CD4-positive, alpha-beta T cell treated with Interleukin-21 for 1 hour (primary cell): ENCODE results near the gene MLPH.

Experiments
- DNase-seq: peaks from one replicate; pipeline ENCODE4 v3.0.0-alpha.2; 2020

Gene MLPH

GRCh38 chr2:237572021-237572741, 85.1 kb downstream of the MLPH start:
- peak; percentile 80 for DNase-seq

- DNase-seq, result no peak
These were observed 85.7 kb downstream of the MLPH start for GRCh38 chr2:237572742-237573101.

- DNase-seq, result no peak
These were observed 86.8 kb downstream of the MLPH start for GRCh38 chr2:237573721-237574415.

- DNase-seq, result no peak
These were observed 87.4 kb downstream of the MLPH start for GRCh38 chr2:237574467-237574866.

DNA sequence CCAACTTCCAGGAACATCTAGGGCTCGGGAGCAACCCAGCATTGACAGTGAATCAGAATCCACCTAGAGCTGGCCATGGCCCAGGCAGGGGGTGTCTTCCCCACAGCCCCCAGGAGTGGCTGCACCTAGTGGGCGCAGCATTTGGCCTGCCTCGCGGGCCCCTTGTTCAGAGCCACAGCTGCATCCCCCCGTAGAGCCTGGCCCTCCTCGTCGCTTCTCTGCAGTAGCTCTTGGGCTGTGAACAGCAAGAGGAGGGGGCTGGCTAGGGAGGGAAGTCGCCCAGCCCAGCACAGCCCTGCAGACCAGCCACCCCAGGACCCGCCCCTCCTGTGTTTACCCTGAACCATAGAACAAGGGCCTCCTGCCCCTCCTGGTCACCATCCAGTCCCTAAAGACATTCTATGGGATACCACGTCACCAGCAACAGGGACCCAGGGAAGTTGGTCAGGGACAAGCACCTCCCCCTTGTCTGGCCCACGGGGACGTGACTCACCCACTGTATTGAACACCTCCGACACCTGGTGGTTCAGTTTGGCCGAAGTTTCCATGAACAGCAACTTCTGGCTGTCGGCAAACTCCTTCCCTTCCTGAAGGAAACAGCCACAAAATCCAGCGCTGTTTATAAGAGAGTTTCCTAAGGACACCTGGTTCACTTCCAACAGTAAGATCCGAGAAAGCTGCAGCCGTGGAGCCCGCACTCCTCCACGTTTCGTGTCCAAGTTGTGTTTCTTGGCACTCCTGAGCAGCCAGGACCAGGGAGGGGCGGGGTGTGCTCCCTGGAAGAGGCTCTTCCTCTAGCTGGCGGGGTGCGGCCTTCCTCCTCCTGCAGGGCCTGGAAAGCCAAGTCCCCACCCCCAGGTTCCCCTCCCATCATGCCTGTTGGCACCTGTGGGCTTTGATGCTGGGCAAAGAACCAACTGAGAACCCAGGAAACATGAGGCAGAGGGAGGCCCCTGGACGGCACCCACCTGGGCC, 88.1 kb downstream of the MLPH start:
- no peak for DNase-seq

DNA sequence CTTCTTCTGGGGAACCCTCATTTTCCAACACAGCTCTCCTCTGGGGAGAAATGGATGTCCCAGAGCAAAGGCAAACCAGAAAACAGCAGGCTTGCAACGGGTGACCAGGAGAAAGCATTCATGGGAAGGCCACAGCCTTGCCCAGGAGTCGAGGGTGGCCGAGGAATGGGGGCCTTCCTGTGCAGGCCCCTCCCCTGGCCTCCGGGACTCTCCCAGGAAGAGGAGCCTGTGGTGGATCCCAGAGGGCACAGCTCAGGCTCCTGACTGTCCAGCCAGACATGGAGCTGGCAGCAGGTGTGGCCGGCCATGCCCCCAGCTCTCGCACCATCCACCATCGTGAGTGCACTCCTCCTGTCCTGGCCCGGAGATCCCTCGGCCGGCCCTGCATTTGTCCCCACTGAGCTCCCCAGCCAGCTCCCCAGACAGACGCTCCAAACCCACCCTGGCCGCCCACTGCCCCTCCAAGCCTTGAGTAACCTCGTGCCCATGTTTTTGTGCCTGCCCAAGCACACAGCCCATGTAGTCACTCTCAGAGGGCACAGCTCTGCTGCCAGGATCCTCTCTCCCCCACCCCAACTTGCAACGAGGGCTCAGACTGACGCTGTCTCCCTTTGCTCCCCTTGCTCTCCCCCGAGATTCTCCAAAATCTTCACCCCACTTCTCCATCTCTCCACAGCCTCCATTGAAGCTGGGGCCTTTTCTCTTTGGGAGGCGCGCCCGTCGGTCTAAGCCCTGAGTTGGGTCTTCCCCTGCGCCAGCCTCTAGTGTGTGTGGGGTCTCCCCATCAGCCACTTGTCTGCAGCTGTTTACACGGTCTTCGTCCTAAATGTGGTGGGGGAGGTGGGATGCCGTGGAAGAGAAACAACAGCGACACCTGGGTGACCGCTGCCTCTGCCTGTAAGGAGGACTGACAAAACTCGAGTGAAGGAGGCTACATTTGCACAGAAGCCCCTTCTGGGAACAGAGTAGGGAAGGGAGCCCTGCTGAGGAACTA, 89.1 kb downstream of the MLPH start:
- no peak for DNase-seq

DNA sequence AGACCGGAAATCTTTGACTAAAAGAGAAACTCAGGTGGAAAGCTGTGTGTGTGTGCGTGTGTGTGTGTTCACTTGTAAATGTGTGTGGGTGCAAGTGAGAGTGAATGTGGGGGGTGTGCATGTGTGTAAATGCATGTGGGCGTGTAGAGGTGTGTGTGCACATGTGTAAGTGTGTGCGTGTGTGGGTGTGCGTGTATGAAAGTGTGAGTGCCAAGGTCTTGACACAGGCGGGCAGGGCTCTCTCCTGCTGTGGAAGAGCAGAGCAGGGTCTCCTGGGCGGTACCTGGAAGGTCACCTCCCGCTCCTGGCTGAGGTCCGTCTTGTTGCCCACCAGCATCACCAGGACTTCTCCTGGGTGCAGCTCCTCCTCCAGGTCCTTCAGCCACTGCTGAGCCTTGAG, 89.9 kb downstream of the MLPH start:
- no peak for DNase-seq

DNA sequence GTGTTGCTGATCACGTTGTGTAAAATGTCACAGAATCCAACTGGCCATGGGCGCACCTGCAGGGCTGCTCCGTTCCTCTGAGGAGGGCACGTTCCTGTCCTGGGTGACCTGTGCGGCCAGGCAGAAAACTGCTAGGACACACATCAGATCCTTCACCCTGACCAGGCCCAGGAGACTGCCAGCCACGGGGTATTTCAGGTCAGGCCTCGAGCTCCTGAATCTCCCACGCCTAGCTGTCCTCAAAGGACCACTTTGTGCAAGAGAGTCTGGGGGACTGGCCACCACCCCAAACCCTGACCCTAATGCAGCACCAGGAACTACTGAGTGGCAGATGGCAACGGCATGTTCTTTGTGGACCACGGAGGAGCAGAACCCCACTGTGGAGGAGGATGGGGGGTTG, 90.4 kb downstream of the MLPH start:
- no peak for DNase-seq

DNA sequence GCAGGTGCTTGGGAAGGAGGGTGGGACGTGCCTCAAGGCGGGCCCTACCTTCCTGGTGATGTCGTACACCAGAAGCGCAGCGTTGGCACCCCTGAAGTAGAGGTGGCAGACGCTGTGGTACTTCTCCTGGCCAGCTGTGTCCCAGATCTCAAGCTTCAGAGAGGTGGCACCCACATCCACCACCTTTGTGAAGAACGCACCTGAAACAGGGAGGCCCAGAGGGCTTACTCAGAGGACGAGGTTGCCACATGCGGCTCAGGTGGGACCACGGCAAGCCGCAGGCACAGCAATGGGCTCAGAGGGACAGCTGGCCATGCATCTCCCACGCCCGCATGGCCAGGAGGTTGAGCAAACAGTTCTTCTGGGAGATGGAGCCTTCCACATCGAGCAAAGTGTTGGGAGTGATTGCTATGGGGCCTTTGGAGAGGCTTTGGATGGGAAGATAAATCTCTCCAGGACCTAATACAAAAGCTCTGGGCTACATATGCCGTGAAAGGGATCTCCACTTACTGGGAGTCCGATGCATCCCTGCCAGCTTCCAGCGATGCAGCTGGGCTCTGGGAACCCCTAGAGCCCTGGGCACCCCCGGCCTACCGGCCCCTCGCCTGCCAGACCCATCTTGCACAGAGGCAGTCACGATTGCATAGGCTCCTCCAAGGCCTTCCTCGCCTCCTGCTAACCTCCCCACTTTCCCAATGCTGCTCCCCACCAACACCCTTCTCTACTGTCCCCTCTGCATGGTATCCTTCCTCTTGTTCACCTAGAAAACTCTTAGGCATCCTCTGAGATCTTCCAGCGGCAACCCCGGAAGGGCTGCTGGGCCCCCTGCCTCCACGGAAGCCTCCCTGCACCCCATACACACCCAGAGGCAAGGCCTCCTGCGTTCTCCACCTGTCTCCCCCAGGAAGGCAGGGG, 91.2 kb downstream of the MLPH start:
- DNase-seq, result no peak

GRCh38 chr2:237581326-237581725, 94.3 kb downstream of the MLPH start:
- DNase-seq, result no peak

DNA sequence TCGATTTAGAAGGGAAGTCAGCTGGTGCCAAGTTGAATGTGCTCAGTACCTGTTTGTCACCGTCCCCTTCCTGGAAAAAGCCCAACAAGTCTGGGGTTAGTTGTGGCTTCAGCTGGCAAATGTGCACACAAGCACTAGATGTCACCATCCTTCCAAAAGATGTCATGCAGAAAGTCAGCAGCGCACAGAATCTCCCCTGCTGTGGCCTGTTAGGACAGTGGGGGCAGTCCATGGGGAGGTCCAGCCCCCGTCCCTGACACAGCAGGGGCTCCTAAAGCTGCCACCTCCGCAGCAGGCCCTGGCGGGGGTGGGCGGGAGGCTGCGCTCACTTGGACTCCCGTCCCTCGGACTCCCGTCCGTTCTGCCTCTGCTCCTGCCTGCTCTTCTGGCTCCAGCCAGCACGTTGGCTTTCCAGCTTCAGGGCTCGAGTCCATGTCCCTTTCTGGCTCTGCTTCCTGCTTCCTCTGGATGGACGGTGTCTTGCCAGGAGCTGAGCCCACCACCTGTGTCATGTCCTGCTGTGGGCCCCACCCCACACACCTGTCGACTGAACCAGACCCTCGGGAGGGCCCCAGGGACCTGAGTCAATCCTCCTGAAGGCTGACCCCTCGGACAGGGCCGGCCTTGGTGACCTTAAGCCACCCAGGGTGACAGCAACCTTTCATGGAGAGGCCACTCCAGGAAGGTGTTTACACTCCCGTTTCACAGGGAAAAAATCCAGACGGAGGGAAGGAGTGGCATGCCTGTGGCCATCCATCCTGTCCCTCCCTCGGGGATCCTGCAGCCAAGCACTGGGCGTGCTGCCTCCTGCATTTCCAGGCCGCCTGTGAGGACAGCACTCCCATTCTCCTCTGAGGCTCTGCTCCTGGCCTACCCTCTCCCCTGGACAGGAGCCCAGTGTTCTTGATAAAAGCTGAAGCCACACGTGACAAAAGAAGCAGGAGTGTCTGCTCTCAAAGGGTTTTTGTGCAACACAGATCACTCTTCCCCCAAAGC, 95.0 kb downstream of the MLPH start:
- DNase-seq, result peak; percentile 51

- DNase-seq, result no peak
These were observed 96.6 kb downstream of the MLPH start for GRCh38 chr2:237583385-237584295.

DNA sequence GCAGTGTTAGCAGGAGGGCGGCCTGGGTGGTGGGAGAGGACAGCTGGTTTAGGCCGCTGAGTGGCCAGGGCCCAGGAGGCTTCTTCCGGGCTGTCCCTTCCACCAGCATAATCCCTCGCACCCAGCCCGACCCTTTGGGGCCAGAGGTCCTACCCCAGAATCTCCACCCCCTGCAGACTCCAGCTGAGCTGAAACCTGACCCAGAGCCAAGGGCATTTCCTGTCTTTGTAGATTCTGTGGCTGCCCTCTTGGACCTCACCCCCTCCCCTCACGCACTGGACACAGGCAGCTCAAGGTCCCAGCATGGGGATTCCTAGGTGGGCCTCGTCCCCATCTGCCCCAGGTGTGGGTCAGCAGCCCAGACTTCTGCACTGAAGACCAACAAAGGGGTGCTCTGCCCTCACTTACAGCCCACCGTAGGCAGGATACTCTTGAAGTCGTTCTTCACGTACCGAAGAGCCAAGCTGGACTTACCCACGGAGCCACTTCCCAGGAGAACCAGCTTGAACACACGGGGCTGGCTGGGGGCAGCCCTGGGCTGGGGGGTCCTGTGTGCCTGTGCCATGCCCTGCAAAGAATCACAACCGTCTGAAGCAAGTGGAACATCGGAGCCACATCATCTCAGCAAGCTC, 98.7 kb downstream of the MLPH start:
- DNase-seq, result no peak

DNA sequence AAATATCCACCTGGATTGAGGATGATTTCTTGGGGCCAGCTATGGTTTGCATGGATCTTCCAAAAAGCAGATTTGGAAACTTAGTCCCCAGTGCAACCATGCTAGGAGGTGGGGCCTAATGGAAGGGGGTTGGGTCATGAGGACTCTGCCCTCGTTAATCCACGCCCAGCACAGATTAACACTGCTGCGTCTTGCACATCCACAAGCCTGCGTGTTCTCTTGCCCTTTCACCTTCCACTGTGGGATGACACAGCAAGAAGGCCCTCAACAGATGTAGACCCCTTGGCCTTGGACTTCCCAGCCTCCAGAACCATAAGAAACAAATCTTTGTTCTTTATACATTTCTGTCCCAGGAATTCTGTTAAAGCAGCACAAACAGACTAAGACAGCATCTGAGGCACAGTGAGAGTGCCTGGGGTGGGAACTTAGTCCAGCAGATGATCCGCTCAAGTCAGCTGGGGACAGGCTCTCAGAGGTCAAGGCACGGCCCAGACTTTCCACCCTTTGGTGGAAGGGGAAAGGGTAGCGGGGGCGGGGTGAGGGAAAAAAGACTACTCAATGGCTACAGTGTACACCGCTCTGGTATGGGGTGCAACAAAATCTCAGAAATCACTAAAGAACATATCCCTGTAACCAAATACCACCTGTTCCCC, 101.1 kb downstream of the MLPH start:
- DNase-seq, result no peak

- DNase-seq, result no peak
These were observed 103.5 kb downstream of the MLPH start, which contains the start of gene RAB17 for GRCh38 chr2:237590272-237591140. RAB17 (minus strand) TSS chr2:237590734; CDS start chr2:237586154, 4,580 bp downstream.

DNA sequence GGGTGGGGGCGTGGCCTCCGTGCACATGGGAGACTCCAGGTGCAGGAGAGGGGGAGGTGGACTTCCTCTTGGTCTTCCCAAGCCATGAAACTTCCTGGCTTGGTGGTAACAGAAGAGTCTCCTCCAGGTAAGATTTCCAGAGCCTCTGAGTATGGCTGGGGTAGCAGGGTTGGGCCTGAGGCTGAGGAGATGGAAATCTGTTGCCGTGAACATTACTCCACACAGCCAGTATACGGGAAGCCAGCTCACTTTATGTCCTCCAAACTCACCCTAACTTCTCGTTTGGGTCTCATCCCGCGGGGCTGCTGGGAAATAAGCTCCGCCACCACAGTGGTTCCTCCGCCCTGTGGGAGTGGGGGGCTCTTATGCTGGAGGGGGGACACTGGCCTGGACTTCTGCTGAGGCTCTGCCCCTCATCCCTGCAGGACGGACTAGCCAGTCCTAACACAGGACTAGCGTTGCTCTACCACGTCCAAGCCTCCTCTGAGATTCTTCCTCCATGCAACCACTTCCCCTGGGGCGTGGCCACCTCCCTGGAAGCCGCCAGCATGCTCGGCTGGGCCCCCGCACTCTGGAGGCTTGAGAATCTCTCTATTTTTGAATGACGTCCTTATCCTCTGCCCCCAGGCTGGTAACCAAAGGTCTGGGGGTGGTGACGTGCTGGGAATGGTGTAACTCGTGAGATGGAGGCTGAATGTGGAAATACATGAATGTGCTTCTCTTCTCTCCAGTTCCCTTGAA, 104.3 kb downstream of the MLPH start:
- no peak for DNase-seq
